Loucy (cell line): ENCODE results near the gene RTBDN.
A peak's percentile ranks its signal among the peaks of the same experiment; 100 is the strongest.

ENCODE experiments used
- H2AFZ ChIP-seq: fragments of 200-600 bp; sonication (generic); 2 replicates; pipeline ENCODE4 v1.6.0; 2016; ENCODE audit warnings: antibody characterized with exemption, mild to moderate bottlenecking, low read length, moderate library complexity
- H3F3A ChIP-seq: fragments of 200-600 bp; 2 replicates; pipeline ENCODE4 v1.6.0; 2016; ENCODE audit warnings: antibody characterized with exemption, low read depth, mild to moderate bottlenecking
- H3K27me3 ChIP-seq: fragments of 200-600 bp; sonication (generic); 2 replicates; pipeline ENCODE4 v1.6.1; 2014; ENCODE audit warnings: low read length, mild to moderate bottlenecking; ENCODE audit not compliant: insufficient read depth, poor library complexity, severe bottlenecking
- H3K36me3 ChIP-seq: fragments of 200-600 bp; sonication (generic); 2 replicates; pipeline ENCODE4 v1.6.1; 2016; ENCODE audit warnings: low read length; ENCODE audit not compliant: insufficient read depth
- H3K4me1 ChIP-seq: fragments of 200-600 bp; sonication (generic); 2 replicates; pipeline ENCODE4 v1.5.1; 2014; ENCODE audit warnings: low read length, mild to moderate bottlenecking; ENCODE audit not compliant: insufficient read depth, poor library complexity, severe bottlenecking
- H3K4me2 ChIP-seq: fragments of 200-600 bp; sonication (generic); 2 replicates; pipeline ENCODE4 v1.6.0; 2014; ENCODE audit warnings: antibody characterized with exemption, low read length, low read depth, mild to moderate bottlenecking; ENCODE audit not compliant: poor library complexity, severe bottlenecking
- H3K4me3 ChIP-seq: fragments of 200-600 bp; sonication (generic); 2 replicates; pipeline ENCODE4 v1.5.1; 2014; ENCODE audit warnings: low read length, mild to moderate bottlenecking, mixed read lengths; ENCODE audit not compliant: poor library complexity, severe bottlenecking
- H3K79me2 ChIP-seq: fragments of 200-600 bp; sonication (generic); 2 replicates; pipeline ENCODE4 v1.6.1; 2014; ENCODE audit warnings: low read length; ENCODE audit not compliant: insufficient read depth
- H3K9ac ChIP-seq: fragments of 200-600 bp; sonication (generic); 2 replicates; pipeline ENCODE4 v1.6.0; 2014; ENCODE audit warnings: mild to moderate bottlenecking, low read depth, low read length, moderate library complexity; ENCODE audit not compliant: poor library complexity, severe bottlenecking
- H3K9me2 ChIP-seq: fragments of 200-600 bp; sonication (generic); replicated peaks from 2 replicates; pipeline ENCODE4 v1.6.1; 2016; ENCODE audit warnings: low read depth, low read length, mixed read lengths
- H3K9me3 ChIP-seq: fragments of 200-600 bp; sonication (generic); 2 replicates; pipeline ENCODE4 v1.6.1; 2014; ENCODE audit warnings: mild to moderate bottlenecking, antibody characterized with exemption, low read length, low read depth; ENCODE audit not compliant: insufficient read depth
- H4K20me1 ChIP-seq: fragments of 200-600 bp; sonication (generic); 2 replicates; pipeline ENCODE4 v1.6.0; 2014; ENCODE audit warnings: antibody characterized with exemption, low read length, mild to moderate bottlenecking; ENCODE audit not compliant: insufficient read depth, poor library complexity, severe bottlenecking
- CTCF ChIP-seq: fragments of 200-600 bp; sonication (generic); conservative IDR thresholded peaks from 2 replicates; pipeline ENCODE4 v1.5.1; 2014; ENCODE audit warnings: mild to moderate bottlenecking, antibody characterized with exemption, low read length
- EZH2phosphoT487 ChIP-seq: fragments of 200-600 bp; IDR thresholded peaks from 2 replicates; pipeline ENCODE4 v1.6.1; 2018; ENCODE audit warnings: antibody characterized with exemption, mild to moderate bottlenecking, moderate library complexity, borderline replicate concordance

Gene RTBDN

GRCh38 chr19:12880551-12881171, 46.3 kb upstream of the RTBDN start:
- Histone ChIP-seq H3F3A (no peaks in the 10 kb centered on the region), H3K9ac (peak overlapping the region; percentile 84), H3K9me2 (no peaks in the 10 kb centered on the region), H3K79me2 (peaks cover 13% of the 10 kb centered on the region; the same call in 1 of the 2 replicates), H2AFZ (peak overlapping the region; percentile 85), H3K4me3 (peak overlapping the region; percentile 94), H3K27me3 (no peaks in the 10 kb centered on the region), H3K36me3 (no peaks in the 10 kb centered on the region), H3K4me1 (peaks cover 12% of the 10 kb centered on the region), H3K9me3 (peaks cover 5% of the 10 kb centered on the region; the same call in 1 of the 2 replicates), H4K20me1 (no peaks in the 10 kb centered on the region), H3K4me2 (peak overlapping the region; percentile 83)
- TF ChIP-seq CTCF: no peak
- TF ChIP-seq EZH2phosphoT487: no peak

- no peak for TF ChIP-seq CTCF
- TF ChIP-seq EZH2phosphoT487: no peak
- Histone ChIP-seq H3K4me1 (peaks cover 5% of the 10 kb centered on the region), H3K36me3 (no peaks in the 10 kb centered on the region)
These were observed 40.7 kb upstream of the RTBDN start for GRCh38 chr19:12875086-12875485.

GRCh38 chr19:12873891-12874745, 39.7 kb upstream of the RTBDN start:
- Histone ChIP-seq H3K4me1 (no peaks in the 10 kb centered on the region), H3K79me2 (no peaks in the 10 kb centered on the region), H3K9ac (no peak overlapping the region), H3K4me3 (no peak overlapping the region), H2AFZ (no peak overlapping the region), H4K20me1 (no peaks in the 10 kb centered on the region), H3K4me2 (no peak overlapping the region), H3K36me3 (no peaks in the 10 kb centered on the region), H3K27me3 (no peaks in the 10 kb centered on the region), H3K9me2 (no peaks in the 10 kb centered on the region), H3K9me3 (no peaks in the 10 kb centered on the region), H3F3A (no peaks in the 10 kb centered on the region)
- no peak for TF ChIP-seq CTCF
- TF ChIP-seq EZH2phosphoT487: no peak

More at GRCh38 chr19:12875086-12875485, 40.7 kb upstream of the RTBDN start:
- H3K9me2 ChIP-seq: no peaks in the 10 kb centered on the region
- no peaks in the 10 kb centered on the region for H4K20me1 ChIP-seq
- no peaks in the 10 kb centered on the region for H3K27me3 ChIP-seq
- H3K9ac ChIP-seq: no peak overlapping the region
- no peaks in the 10 kb centered on the region for H3F3A ChIP-seq
- peaks cover 4% of the 10 kb centered on the region; the same call in 1 of the 2 replicates for H3K79me2 ChIP-seq
- no peak overlapping the region for H3K4me3 ChIP-seq
- no peak overlapping the region for H3K4me2 ChIP-seq
- no peak overlapping the region for H2AFZ ChIP-seq
- no peaks in the 10 kb centered on the region for H3K9me3 ChIP-seq
